MM.1S (cell line): ENCODE measurements around the gene TMPRSS9.

Source experiments
- DNase-seq: peaks from one replicate; pipeline ENCODE4 v3.0.0-alpha.2; 2015
- H2AFZ ChIP-seq: fragments of 300-600 bp; sonication (generic); 2 replicates; pipeline ENCODE4 v1.6.0; 2016; ENCODE audit warnings: antibody characterized with exemption, low read length
- H3F3A ChIP-seq: fragments of 300-600 bp; sonication (generic); 2 replicates; pipeline ENCODE4 v1.6.1; 2016; ENCODE audit warnings: mild to moderate bottlenecking, antibody characterized with exemption, low read length, moderate library complexity, mixed read lengths; ENCODE audit not compliant: insufficient read depth
- H3K27ac ChIP-seq: fragments of 300-600 bp; sonication (generic); 2 replicates; pipeline ENCODE4 v1.5.1; 2016; ENCODE audit warnings: mild to moderate bottlenecking, low read length
- H3K27me3 ChIP-seq: fragments of 300-600 bp; sonication (generic); replicated peaks from 2 replicates; pipeline ENCODE4 v1.6.0; 2016; ENCODE audit warnings: low read length; ENCODE audit not compliant: insufficient read depth
- H3K36me3 ChIP-seq: fragments of 300-600 bp; sonication (generic); replicated peaks from 2 replicates; pipeline ENCODE4 v1.6.1; 2016; ENCODE audit warnings: mild to moderate bottlenecking, low read length, mixed read lengths; ENCODE audit not compliant: insufficient read depth
- H3K4me1 ChIP-seq: fragments of 300-600 bp; sonication (generic); 2 replicates; pipeline ENCODE4 v1.6.1; 2016; ENCODE audit warnings: low read length, mixed read lengths
- H3K4me2 ChIP-seq: fragments of 300-600 bp; sonication (generic); 2 replicates; pipeline ENCODE4 v1.6.0; 2016; ENCODE audit warnings: low read depth, low read length
- H3K4me3 ChIP-seq: fragments of 300-600 bp; sonication (generic); 2 replicates; pipeline ENCODE4 v1.5.1; 2016; ENCODE audit warnings: low read length, mixed read lengths
- H3K79me2 ChIP-seq: fragments of 300-600 bp; sonication (generic); 2 replicates; pipeline ENCODE4 v1.6.1; 2016; ENCODE audit warnings: mixed run types, low read length, mixed read lengths
- H3K9ac ChIP-seq: fragments of 300-600 bp; sonication (generic); 2 replicates; pipeline ENCODE4 v1.6.1; 2016; ENCODE audit warnings: low read length, mixed read lengths
- H3K9me2 ChIP-seq: fragments of 300-600 bp; sonication (generic); replicated peaks from 2 replicates; pipeline ENCODE4 v1.6.1; 2016; ENCODE audit warnings: mild to moderate bottlenecking, low read length, mixed read lengths; ENCODE audit not compliant: insufficient read depth
- H3K9me3 ChIP-seq: fragments of 300-600 bp; sonication (generic); replicated peaks from 2 replicates; pipeline ENCODE4 v1.6.1; 2016; ENCODE audit warnings: mild to moderate bottlenecking, low read length, mixed read lengths; ENCODE audit not compliant: insufficient read depth
- H4K20me1 ChIP-seq: fragments of 300-600 bp; sonication (generic); 2 replicates; pipeline ENCODE4 v1.6.1; 2016; ENCODE audit warnings: mild to moderate bottlenecking, low read length, moderate library complexity, mixed read lengths; ENCODE audit not compliant: insufficient read depth
- CTCF ChIP-seq: fragments of 300-600 bp; sonication (generic); IDR thresholded peaks from 2 replicates; pipeline ENCODE4 v1.5.1; 2016; ENCODE audit warnings: antibody characterized with exemption, low read length, mixed read lengths
- EZH2 ChIP-seq: fragments of 300-600 bp; sonication (generic); optimal IDR thresholded peaks from 2 replicates; pipeline ENCODE3; 2017; ENCODE audit warnings: low read depth, mild to moderate bottlenecking, antibody characterized with exemption, low read length, mixed read lengths
- EZH2phosphoT487 ChIP-seq: fragments of 300-600 bp; sonication (generic); IDR thresholded peaks from 2 replicates; pipeline ENCODE4 v1.6.1; 2018; ENCODE audit warnings: antibody characterized with exemption, low read length

The TMPRSS9 gene

DNA sequence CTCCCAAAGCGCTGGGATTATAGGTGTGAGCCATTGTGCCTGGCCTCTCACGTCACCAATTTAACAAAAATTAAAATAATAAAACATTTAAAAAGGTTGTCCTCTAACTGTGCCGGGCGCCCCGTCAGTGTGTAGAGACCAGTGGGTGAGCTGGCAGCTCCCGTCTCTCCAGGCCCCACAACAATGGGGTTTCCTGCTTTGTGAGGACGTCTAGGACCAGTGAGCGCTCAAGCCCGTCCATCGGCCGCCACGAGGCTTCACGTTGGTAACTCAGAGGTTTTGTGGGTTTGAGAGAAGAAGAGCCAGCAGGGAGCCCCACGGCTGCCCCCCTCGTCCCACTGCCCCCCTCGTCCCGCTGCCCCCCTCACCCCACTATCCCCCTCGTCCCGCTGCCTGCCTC lies 36.4 kb upstream of the TMPRSS9 start:
- peaks cover 6% of the 10 kb centered on the region for H3K4me1 ChIP-seq
- H3K27ac ChIP-seq: no peak overlapping the region
- H3K36me3 ChIP-seq: no peaks in the 10 kb centered on the region
- no peaks in the 10 kb centered on the region for H3F3A ChIP-seq
- peaks cover 52% of the 10 kb centered on the region for H3K79me2 ChIP-seq
- no peak overlapping the region for H3K4me3 ChIP-seq
- TF ChIP-seq EZH2phosphoT487: no peak
- TF ChIP-seq CTCF: no peak
- no peak for TF ChIP-seq EZH2
- no peaks in the 10 kb centered on the region for H4K20me1 ChIP-seq
- H2AFZ ChIP-seq: no peak overlapping the region
- no peak overlapping the region for H3K9ac ChIP-seq
- no peaks in the 10 kb centered on the region for H3K27me3 ChIP-seq
- DNase-seq: no peak
- no peaks in the 10 kb centered on the region for H3K9me3 ChIP-seq
- no peak overlapping the region for H3K4me2 ChIP-seq
- H3K9me2 ChIP-seq: no peaks in the 10 kb centered on the region

- H3K79me2 ChIP-seq: peaks cover 58% of the 10 kb centered on the region
- H3K9me2 ChIP-seq: no peaks in the 10 kb centered on the region
- H3K9ac ChIP-seq: no peak overlapping the region
- no peaks in the 10 kb centered on the region for H3F3A ChIP-seq
- no peak overlapping the region for H3K27ac ChIP-seq
- H2AFZ ChIP-seq: no peak overlapping the region
- TF ChIP-seq EZH2phosphoT487 (no peak), CTCF (no peak), EZH2 (no peak)
- no peaks in the 10 kb centered on the region for H4K20me1 ChIP-seq
- no peaks in the 10 kb centered on the region for H3K9me3 ChIP-seq
- peaks cover 8% of the 10 kb centered on the region for H3K4me1 ChIP-seq
- no peak overlapping the region for H3K4me2 ChIP-seq
- no peak for DNase-seq
- H3K27me3 ChIP-seq: no peaks in the 10 kb centered on the region
- H3K36me3 ChIP-seq: no peaks in the 10 kb centered on the region
- no peak overlapping the region for H3K4me3 ChIP-seq
These were observed 35.7 kb upstream of the TMPRSS9 start for GRCh38 chr19:2324220-2324948.

DNA sequence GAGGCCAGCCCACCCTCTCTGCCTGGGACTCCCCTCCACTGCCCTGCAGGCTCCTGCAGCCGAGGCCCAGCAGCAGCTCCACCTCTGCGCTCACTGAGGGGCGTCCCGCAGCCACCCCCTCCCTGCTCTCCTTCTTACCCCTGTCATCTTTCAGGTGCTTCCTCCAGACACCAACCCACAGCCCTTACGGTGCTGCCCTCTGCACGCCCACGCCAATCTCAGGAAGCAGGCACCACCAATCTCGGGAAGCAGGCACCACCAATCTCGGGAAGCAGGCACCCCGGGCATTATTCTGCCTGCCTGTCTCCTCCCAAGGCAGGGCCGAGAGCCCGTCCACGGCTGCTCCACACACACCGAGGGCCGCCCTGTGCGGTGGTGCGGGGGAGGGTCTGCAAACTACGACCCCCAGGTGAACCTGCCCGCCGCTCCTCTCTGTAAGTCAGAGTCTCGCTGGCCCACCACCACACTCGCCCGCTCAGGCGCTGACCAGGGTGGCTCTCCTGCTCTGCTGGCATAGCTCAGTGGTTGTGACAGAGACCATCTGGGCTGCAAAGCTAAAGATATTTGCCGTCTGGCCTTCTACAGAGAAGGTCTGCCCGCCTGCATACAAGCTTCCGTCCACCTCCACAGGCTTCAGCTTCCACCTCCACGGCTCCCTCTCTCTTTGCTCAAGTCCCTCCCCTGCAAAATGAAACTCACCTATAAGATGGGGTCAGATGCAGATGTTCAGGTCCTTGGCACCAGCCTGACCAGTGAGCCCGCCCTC lies 34.6 kb upstream of the TMPRSS9 start:
- Histone ChIP-seq H3K4me1 (peaks cover 12% of the 10 kb centered on the region), H3K9me2 (no peaks in the 10 kb centered on the region), H3K9ac (no peak overlapping the region), H3K4me2 (no peak overlapping the region), H3K27ac (no peak overlapping the region), H3K27me3 (no peaks in the 10 kb centered on the region), H3K4me3 (no peak overlapping the region), H3K79me2 (peaks cover 69% of the 10 kb centered on the region), H3K36me3 (no peaks in the 10 kb centered on the region), H4K20me1 (no peaks in the 10 kb centered on the region), H3F3A (no peaks in the 10 kb centered on the region), H2AFZ (no peak overlapping the region), H3K9me3 (no peaks in the 10 kb centered on the region)
- peak; percentile 5 for DNase-seq
- TF ChIP-seq CTCF (no peak), EZH2phosphoT487 (no peak)
